HG03280 (cell line): ENCODE results near the gene GREB1.

ENCODE experiments used
- ATAC-seq: cut with Tn5 transposase; IDR thresholded peaks from one replicate; pipeline ENCODE4 v1.9.1; 2021; ENCODE audit warnings: mild to moderate bottlenecking, moderate library complexity; ENCODE audit not compliant: unreplicated experiment

GREB1 gene

GRCh38 chr2:11533278-11534070, at the start of gene GREB1:
Gene GREB1, plus strand, starts transcription at chr2:11534045. Its CDS starts 22,570 bp downstream, at chr2:11556615.
- no peak for ATAC-seq

GRCh38 chr2:11488809-11489208, 45.0 kb upstream of the GREB1 start:
- no peak for ATAC-seq

- ATAC-seq: no peak
These were observed 43.7 kb upstream of the GREB1 start for GRCh38 chr2:11490194-11490593.

- no peak for ATAC-seq
These were observed 42.4 kb upstream of the GREB1 start for GRCh38 chr2:11491348-11491933.

DNA sequence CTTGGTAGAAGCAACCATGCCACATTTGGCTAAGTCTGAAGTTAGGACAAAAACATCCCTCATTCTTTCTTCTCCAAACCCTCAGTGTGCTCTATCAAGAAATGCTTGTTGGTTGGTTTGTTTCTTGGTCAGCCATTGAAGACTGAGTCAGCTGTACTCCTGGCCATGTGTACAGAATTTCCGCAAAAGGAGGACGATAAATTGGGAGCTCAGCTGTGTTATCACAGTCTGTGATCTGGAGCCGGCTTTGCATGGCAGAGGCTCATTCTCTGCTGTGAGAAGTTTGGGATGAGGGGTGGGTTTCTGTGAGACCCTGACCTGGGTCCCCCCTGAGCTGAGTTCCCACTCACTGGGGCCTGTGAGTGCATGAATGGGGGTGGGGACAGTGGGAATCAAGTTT, 41.6 kb upstream of the GREB1 start:
- ATAC-seq: no peak

DNA sequence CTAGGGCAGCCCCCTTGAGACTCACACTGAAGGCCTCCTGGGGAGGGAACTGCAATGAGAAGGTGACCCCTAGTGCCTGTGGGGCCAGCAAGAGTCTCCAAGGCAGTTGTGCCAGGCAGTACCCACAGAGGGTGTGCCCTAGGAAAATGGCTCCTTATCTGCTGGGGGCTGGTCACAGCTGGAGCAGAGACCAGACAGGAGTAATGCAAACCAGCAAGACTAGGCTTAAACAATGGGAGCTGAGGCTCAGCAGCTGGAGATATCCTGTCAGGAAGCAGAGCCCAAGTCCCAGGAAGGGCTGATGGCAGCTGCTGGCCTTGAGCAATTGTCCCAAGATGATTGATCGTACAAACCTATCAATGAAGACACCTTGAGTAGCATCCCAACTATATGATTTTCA, 41.1 kb upstream of the GREB1 start:
- no peak for ATAC-seq

- no peak for ATAC-seq
These were observed 40.6 kb upstream of the GREB1 start for GRCh38 chr2:11493282-11493681.

DNA sequence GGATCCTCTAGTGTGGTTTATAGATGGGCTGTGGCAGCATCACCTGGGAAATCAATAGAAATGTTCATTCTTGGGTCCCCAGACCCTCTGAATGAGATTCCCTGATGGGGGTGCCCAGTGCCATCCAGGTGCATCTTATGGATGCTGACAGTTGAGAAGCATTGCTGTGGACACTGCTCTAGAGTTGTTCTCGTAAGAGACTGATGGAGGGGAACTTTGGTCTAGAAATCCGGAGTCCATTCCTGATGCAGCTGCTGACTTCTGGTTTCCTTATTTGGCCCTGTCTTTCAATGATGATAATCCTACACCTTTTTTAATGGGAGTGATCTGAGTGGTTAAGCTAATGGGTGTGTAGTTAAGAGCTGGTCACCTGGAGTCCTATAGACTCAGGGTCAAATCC, 39.5 kb upstream of the GREB1 start:
- no peak for ATAC-seq

DNA sequence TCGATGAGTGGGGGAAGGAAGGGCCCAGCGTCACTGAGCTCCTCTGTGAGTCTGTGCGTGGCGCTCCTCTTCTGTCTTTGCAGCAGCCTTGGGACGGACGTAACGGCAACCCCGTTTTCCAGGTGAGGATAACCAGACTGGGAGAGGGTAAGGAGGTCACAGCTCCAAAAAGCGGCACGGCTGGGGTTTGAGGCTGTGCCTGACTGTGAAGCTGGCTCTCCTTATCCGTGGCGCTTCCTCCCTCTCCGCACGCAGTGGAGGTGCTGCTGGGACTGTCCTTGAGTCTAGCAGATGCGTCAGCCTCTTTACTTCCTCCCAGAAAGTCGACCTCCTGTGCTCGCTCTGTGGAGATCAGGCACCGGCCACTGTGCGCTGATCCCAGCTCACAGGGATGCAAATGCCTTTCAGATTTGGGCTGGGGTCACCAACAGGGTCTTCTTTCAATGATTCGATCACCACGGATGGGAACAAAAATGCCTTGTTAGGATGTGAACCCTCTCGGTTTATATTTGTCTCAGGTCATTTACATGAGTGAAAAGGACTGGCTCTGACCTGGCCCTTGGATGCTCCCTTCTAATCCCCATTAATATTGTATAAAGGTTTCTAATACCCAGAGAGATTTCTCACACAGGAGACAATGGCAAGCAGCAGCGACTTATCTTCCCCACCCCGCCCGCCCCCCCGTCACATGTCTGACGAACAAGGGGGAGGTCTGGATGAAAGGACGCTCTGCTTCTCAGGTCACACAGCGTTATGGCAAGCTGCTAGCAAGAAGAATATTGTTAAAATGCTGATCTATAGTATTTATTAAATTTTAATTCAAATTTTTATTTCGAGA, 37.8 kb upstream of the GREB1 start:
- no peak for ATAC-seq

DNA sequence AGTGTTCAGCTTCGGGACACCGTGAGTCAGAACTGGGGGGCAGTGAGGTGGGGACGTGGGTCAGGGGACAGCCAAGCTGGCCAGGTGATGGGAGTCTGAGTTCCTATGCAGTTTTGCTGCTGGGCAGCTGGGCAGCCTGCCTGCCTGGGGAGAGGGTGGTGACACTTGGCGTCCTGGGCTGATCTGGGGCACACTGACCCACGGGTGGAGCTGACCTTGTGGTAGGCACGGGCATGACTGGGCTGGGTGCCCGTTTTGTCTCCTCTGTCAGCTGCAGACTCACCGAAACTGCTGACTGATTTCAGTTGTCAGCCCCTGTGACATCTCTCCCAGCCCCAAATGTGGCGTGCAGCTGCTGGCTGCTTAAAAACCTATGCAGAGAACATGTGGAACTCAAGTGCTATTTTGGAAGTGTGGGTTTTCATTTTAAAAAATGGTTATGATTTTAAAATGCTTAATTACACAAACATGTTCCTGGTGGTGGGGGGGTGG, 35.3 kb upstream of the GREB1 start:
- peak; percentile 89 for ATAC-seq

GRCh38 chr2:11499081-11499743, 34.6 kb upstream of the GREB1 start:
- ATAC-seq: no peak

DNA sequence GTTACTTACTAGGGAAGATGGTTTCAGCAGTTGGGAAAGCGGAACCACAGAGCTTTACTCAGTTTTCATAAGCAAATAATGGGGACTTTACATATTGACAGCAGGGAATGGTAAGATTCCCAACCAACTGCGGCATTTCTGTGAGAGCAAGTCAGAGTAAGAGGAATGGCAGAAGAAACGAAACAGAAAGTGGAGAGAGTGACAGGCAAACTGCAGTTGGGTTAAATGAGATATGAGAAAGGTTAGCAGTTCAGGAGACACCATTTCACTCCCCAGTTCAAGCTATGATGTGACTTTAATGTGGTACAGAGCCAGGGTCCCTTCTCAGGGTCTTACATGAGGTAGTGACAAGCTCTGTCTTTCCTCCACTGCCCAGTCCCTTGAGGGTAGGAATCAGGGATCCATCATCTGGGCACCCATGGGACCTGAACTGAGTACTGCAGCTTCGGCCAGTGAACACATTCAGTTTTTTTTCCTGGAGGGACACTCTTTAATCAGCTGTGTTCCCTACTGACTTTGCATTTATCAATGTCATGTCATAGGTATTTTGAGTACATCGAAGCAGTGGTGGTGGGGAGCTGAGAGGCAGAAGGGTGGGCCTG, 33.0 kb upstream of the GREB1 start:
- ATAC-seq: no peak

DNA sequence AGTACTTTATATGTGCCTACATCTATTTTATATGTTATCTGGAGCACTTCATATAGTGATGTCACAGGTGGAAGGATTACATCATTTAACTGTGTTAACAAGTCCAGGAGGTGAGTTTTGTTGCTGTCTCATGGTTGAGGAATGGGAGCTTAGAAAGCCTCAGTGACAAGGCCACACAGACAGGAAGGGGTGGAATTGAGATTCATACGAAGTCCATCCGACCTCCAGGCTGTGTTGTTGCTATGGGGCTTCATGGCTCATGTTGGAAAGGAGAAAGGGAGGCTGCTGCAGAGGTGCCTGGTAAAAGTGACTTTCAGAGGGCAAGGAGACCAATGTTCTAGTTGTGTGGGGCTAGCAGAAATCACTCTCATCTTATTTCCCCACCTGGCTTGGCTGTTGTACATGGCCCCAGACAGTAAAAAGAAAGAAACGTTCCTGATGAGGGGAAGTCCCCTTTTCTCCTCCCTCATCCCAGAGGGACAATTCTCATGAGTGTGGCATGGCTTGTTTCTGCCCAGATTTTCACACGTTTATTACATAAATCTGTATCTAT, 31.0 kb upstream of the GREB1 start:
- ATAC-seq: no peak

- no peak for ATAC-seq
These were observed 30.4 kb upstream of the GREB1 start for GRCh38 chr2:11503354-11503927.

GRCh38 chr2:11505652-11506610, 27.9 kb upstream of the GREB1 start:
- ATAC-seq: no peak

DNA sequence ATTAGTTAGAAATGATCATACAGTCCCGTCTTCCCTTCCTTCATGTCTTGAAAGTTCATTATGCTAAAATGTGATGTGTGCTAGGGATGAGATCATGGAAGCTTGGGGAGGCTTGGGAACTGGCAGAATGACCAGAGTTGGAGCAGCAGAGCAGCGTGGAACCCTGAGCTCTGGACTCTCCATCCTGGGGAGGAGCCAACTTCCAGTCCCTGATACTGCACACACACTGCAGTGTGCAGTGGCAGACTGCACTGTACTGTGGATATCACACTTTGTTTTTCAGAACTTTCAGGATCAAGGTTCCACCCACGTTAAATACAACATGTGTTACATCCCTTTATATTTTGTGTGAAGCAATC, 27.3 kb upstream of the GREB1 start:
- ATAC-seq: no peak

DNA sequence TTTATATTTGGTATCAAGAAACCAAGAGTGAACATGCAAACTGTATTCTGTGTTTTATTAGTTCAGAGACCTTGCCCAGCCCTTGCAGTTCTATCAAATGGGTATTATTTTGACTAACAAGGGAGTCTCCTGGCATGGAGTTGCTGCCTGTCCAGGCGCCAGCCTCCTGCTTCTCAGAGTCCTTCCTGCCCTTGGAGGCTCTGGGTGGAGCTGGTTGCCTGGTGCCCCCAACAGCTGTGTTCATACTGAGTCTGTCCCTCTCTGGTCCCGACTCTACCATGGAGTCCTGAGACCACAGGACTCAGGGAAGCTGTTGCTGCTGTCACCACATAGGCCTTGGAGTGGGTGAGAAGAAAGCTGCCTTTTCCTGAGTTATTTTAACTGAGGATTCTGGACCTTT, 26.3 kb upstream of the GREB1 start:
- no peak for ATAC-seq

- ATAC-seq: no peak
These were observed 25.6 kb upstream of the GREB1 start for GRCh38 chr2:11508279-11508678.
